H9 (cell line): ENCODE results near the gene TBC1D20. TPM values are rescaled to one million over a fixed set of nuclear protein-coding genes. Genes with fewer than 3 reads are reported as not detected.
"Not testable (repeated sequence)": the region's sequence is repeated elsewhere in the genome, so short reads cannot be mapped to it uniquely, and the experiment has no call there.

Source experiments
- DNase-seq: peaks from one replicate; pipeline ENCODE4 v3.0.0-alpha.2; 2017
- H2AFZ ChIP-seq: one replicate; pipeline ENCODE4 v1.6.1; 2013; ENCODE audit warnings: mild to moderate bottlenecking, low read length, control low read depth, moderate library complexity
- H2AK5ac ChIP-seq: 2 replicates; pipeline ENCODE4 v1.6.1; 2013; ENCODE audit warnings: low read length, control low read depth, mixed read lengths; ENCODE audit not compliant: insufficient read length
- H2BK120ac ChIP-seq: one replicate; pipeline ENCODE4 v1.6.1; 2013; ENCODE audit warnings: low read depth, mild to moderate bottlenecking, low read length, control low read depth, inconsistent platforms; ENCODE audit not compliant: poor library complexity, severe bottlenecking
- H2BK12ac ChIP-seq: 2 replicates; pipeline ENCODE4 v1.6.1; 2013; ENCODE audit warnings: low read length, control low read depth, mixed read lengths, low read depth; ENCODE audit not compliant: insufficient read length
- H2BK15ac ChIP-seq: 2 replicates; pipeline ENCODE4 v1.6.1; 2013; ENCODE audit warnings: low read depth, low read length, control low read depth
- H2BK20ac ChIP-seq: one replicate; pipeline ENCODE4 v1.6.1; 2013; ENCODE audit warnings: low read depth, mild to moderate bottlenecking, low read length, control low read depth, inconsistent platforms; ENCODE audit not compliant: poor library complexity, severe bottlenecking
- H2BK5ac ChIP-seq: 2 replicates; pipeline ENCODE4 v1.6.1; 2013; ENCODE audit warnings: low read length, control low read depth, mixed read lengths; ENCODE audit not compliant: insufficient read length
- H3K14ac ChIP-seq: 2 replicates; pipeline ENCODE4 v1.6.1; 2013; ENCODE audit warnings: low read length, control low read depth; ENCODE audit not compliant: insufficient read depth
- H3K18ac ChIP-seq: 2 replicates; pipeline ENCODE4 v1.6.1; 2013; ENCODE audit warnings: low read depth, mild to moderate bottlenecking, mixed read lengths, low read length, control low read depth; ENCODE audit not compliant: insufficient read length
- H3K23ac ChIP-seq: 2 replicates; pipeline ENCODE4 v1.6.1; 2013; ENCODE audit warnings: low read length, control low read depth, mixed read lengths, low read depth; ENCODE audit not compliant: insufficient read length
- H3K23me2 ChIP-seq: 2 replicates; pipeline ENCODE4 v1.6.1; 2013; ENCODE audit warnings: low read depth, mild to moderate bottlenecking, mixed read lengths, low read length, control low read depth; ENCODE audit not compliant: insufficient read length, poor library complexity, severe bottlenecking
- H3K27ac ChIP-seq: 2 replicates; pipeline ENCODE4 v1.5.1; 2013; ENCODE audit warnings: low read length, control low read depth, mixed read lengths, low read depth; ENCODE audit not compliant: insufficient read length
- H3K27me3 ChIP-seq: 2 replicates; pipeline ENCODE4 v1.6.1; 2013; ENCODE audit warnings: low read length, control low read depth, inconsistent platforms; ENCODE audit not compliant: insufficient read depth
- H3K4ac ChIP-seq: 2 replicates; pipeline ENCODE4 v1.6.1; 2013; ENCODE audit warnings: low read depth, mild to moderate bottlenecking, control low read depth, inconsistent platforms, low read length, moderate library complexity
- H3K4me1 ChIP-seq: 2 replicates; pipeline ENCODE4 v1.6.1; 2013; ENCODE audit warnings: low read length, control low read depth, inconsistent platforms; ENCODE audit not compliant: insufficient read depth
- H3K4me2 ChIP-seq: 2 replicates; pipeline ENCODE4 v1.6.1; 2013; ENCODE audit warnings: low read length, control low read depth, mixed read lengths; ENCODE audit not compliant: insufficient read length, insufficient read depth
- H3K56ac ChIP-seq: 2 replicates; pipeline ENCODE4 v1.6.1; 2013; ENCODE audit warnings: low read depth, mild to moderate bottlenecking, mixed read lengths, low read length, control low read depth; ENCODE audit not compliant: insufficient read length
- H3K79me1 ChIP-seq: 2 replicates; pipeline ENCODE4 v1.6.1; 2013; ENCODE audit warnings: low read depth, mild to moderate bottlenecking, moderate library complexity, low read length, control low read depth, inconsistent platforms; ENCODE audit not compliant: insufficient read depth, poor library complexity, severe bottlenecking
- H3K79me2 ChIP-seq: 2 replicates; pipeline ENCODE4 v1.6.1; 2013; ENCODE audit warnings: low read length, control low read depth, inconsistent platforms; ENCODE audit not compliant: insufficient read depth
- H3K9ac ChIP-seq: 2 replicates; pipeline ENCODE4 v1.6.1; 2013; ENCODE audit warnings: low read length, control low read depth, mixed read lengths; ENCODE audit not compliant: insufficient read length; ENCODE audit errors: extremely low read depth
- H3K9me3 ChIP-seq: one replicate; pipeline ENCODE4 v1.6.1; 2013; ENCODE audit warnings: low read depth, low read length, inconsistent platforms; ENCODE audit not compliant: control insufficient read depth
- H3T11ph ChIP-seq: one replicate; pipeline ENCODE4 v1.6.1; 2013; ENCODE audit warnings: mild to moderate bottlenecking, low read length, control low read depth, inconsistent platforms
- H4K20me1 ChIP-seq: one replicate; pipeline ENCODE4 v1.6.1; 2013; ENCODE audit not compliant: control insufficient read depth, insufficient read length, insufficient read depth
- H4K5ac ChIP-seq: 2 replicates; pipeline ENCODE4 v1.6.1; 2013; ENCODE audit warnings: low read depth, mild to moderate bottlenecking, mixed read lengths, low read length, control low read depth; ENCODE audit not compliant: insufficient read length
- H4K8ac ChIP-seq: replicated peaks from 2 replicates; pipeline ENCODE4 v1.6.1; 2013; ENCODE audit warnings: low read length, control low read depth, mixed read lengths, low read depth; ENCODE audit not compliant: insufficient read length
- H4K91ac ChIP-seq: 2 replicates; pipeline ENCODE4 v1.6.1; 2013; ENCODE audit warnings: low read depth, mild to moderate bottlenecking, moderate library complexity, mixed read lengths, low read length, control low read depth; ENCODE audit not compliant: insufficient read length
- H3K27ac Mint-ChIP-seq, 3 experiments: 2 replicates in 2 of 3; 3 replicates in 1 of 3; pipeline ENCODE4 v1.8.0; 2020 to 2021; ENCODE audit warnings: mixed read lengths in 3 of 3, mild to moderate bottlenecking in 1 of 3, moderate library complexity in 1 of 3
- H3K27me3 Mint-ChIP-seq: 2 replicates; pipeline ENCODE4 v1.8.0; 2021; ENCODE audit warnings: low read depth, mild to moderate bottlenecking, moderate library complexity, mixed read lengths
- H3K36me3 Mint-ChIP-seq, 3 experiments: 2 replicates in 2 of 3; 3 replicates in 1 of 3; pipeline ENCODE4 v1.8.0; 2020 to 2021; ENCODE audit warnings: low read depth in 3 of 3, mixed read lengths in 3 of 3; ENCODE audit not compliant: insufficient read depth in 1 of 3
- H3K4me1 Mint-ChIP-seq, 2 experiments: 2 replicates each; pipeline ENCODE4 v1.8.0; 2020; ENCODE audit warnings: mixed read lengths in 2 of 2
- H3K4me3 Mint-ChIP-seq, 2 experiments: 2 replicates in 1 of 2; 3 replicates in 1 of 2; pipeline ENCODE4 v1.8.0; 2020 to 2021; ENCODE audit warnings: mild to moderate bottlenecking in 2 of 2, mixed read lengths in 2 of 2, moderate library complexity in 1 of 2
- H3K9me3 Mint-ChIP-seq, 2 experiments: 2 replicates in 1 of 2; 3 replicates in 1 of 2; pipeline ENCODE4 v1.8.0; 2020; ENCODE audit warnings: mild to moderate bottlenecking in 2 of 2, mixed read lengths in 2 of 2, moderate library complexity in 1 of 2
- CTCF ChIP-seq: fragments of 200-600 bp; sonication (generic); conservative IDR thresholded peaks from 3 replicates; pipeline ENCODE4 v1.8.0; 2021; ENCODE audit warnings: antibody characterized with exemption, mild to moderate bottlenecking
- WGBS: extraction: QIAGEN DNeasy Blood & Tissue Kit; methylation state at CpG from one replicate; pipeline ENCODE4 v1.1.7; 2013; ENCODE audit warnings: missing lambda C conversion rate, low lambda C conversion rate, mixed read lengths; ENCODE audit not compliant: insufficient read length; ENCODE audit errors: extremely low coverage; 5-methylcytosine and 5-hydroxymethylcytosine counted together
- total RNA-seq: library from RNA; stranded (reverse); gene quantifications from 2 replicates; pipeline ENCODE4 v1.2.1, GENCODE V29; 2021

TBC1D20 gene
- total RNA-seq, 1 experiment from 2014 or later: 17.9 TPM

- no peak overlapping the region for H4K8ac ChIP-seq
- no peaks in the 10 kb centered on the region for H3K9me3 ChIP-seq
- no peak overlapping the region for H2BK120ac ChIP-seq
- H3K56ac ChIP-seq: no peak overlapping the region
- H3K23me2 ChIP-seq: no peaks in the 10 kb centered on the region
- Mint-ChIP-seq H3K4me1 (0 out of 4 replicates have a peak, but pooled peaks cover 0 to under 1% of the 10 kb centered on the region in 2 experiments), H3K9me3 (no peaks in the 10 kb centered on the region), H3K27me3 (no peaks in the 10 kb centered on the region), H3K4me3 (no peak overlapping the region), H3K36me3 (peaks cover 0 to 2% (median 0%) of the 10 kb centered on the region in 3 experiments; a peak in 3 of 7 replicates), H3K27ac (no peak overlapping the region)
- H3K23ac ChIP-seq: no peak overlapping the region
- H3K4me1 ChIP-seq: no peaks in the 10 kb centered on the region
- H3K18ac ChIP-seq: no peak overlapping the region
- no peak overlapping the region for H3K27ac ChIP-seq
- H3K4ac ChIP-seq: no peak overlapping the region
- TF ChIP-seq CTCF: no peak
- no peak overlapping the region for H3T11ph ChIP-seq
- no CpG with 5 or more reads among the region's 3 CpGs for WGBS
- no peak overlapping the region for H2BK15ac ChIP-seq
- H3K79me2 ChIP-seq: peaks cover 8% of the 10 kb centered on the region; the same call in 1 of the 2 replicates
- H2BK12ac ChIP-seq: no peak overlapping the region
- no peak overlapping the region for H2BK20ac ChIP-seq
- H2AFZ ChIP-seq: no peak overlapping the region
- H3K4me2 ChIP-seq: no peak overlapping the region
- no peak overlapping the region for H2AK5ac ChIP-seq
- H2BK5ac ChIP-seq: no peak overlapping the region
- no peak overlapping the region for H4K91ac ChIP-seq
- no peak overlapping the region for H3K14ac ChIP-seq
- H4K5ac ChIP-seq: no peak overlapping the region
- no peaks in the 10 kb centered on the region for H4K20me1 ChIP-seq
- no peak overlapping the region for H3K9ac ChIP-seq
- H3K79me1 ChIP-seq: no peaks in the 10 kb centered on the region
- H3K27me3 ChIP-seq: no peaks in the 10 kb centered on the region
- DNase-seq: no peak
Observed at GRCh38 chr20:454951-455350, 7.4 kb downstream of the TBC1D20 start.

GRCh38 chr20:452021-452420 lies 10.3 kb downstream of the TBC1D20 start:
- not testable (repeated sequence) for H3K4me1 ChIP-seq, H3K79me2 ChIP-seq, H3K23me2 ChIP-seq, H3K4me1 Mint-ChIP-seq, H3K36me3 Mint-ChIP-seq, H2BK12ac ChIP-seq, H3K79me1 ChIP-seq, H3K18ac ChIP-seq, H3K23ac ChIP-seq, DNase-seq, H2BK120ac ChIP-seq, H2AFZ ChIP-seq, H3K27me3 Mint-ChIP-seq, H3K4me2 ChIP-seq, H4K8ac ChIP-seq, H3K27ac ChIP-seq, H2BK20ac ChIP-seq, H3K4me3 Mint-ChIP-seq, H4K91ac ChIP-seq, H3K56ac ChIP-seq, H3K9me3 Mint-ChIP-seq, H3K4ac ChIP-seq, H4K20me1 ChIP-seq, H3K9me3 ChIP-seq, H3K27me3 ChIP-seq, H2BK5ac ChIP-seq, H2BK15ac ChIP-seq, H4K5ac ChIP-seq, H2AK5ac ChIP-seq, H3K14ac ChIP-seq, H3K9ac ChIP-seq, H3T11ph ChIP-seq, H3K27ac Mint-ChIP-seq
- no CpG with 5 or more reads among the region's 11 CpGs for WGBS
